Panc1 (cell line): ENCODE data around the gene LRCH1. TPM values are rescaled to one million over a fixed set of nuclear protein-coding genes. Genes with fewer than 3 reads are reported as not detected.

Experiments used
- ATAC-seq: fragments of 200-7000 bp; cut with Tn5 transposase; 2 replicates; pipeline ENCODE4 v1.9.1; 2020; ENCODE audit warnings: mild to moderate bottlenecking, moderate library complexity
- BruUV-seq: library from RNA; stranded (reverse); fragments of 400-500 nt; replicated peaks from 2 replicates; lab custom pipeline; 2021; lab: Mats Ljungman, UMichigan
- CTCF ChIA-PET: fragments of 300-600 bp; sonication (Branson Sonifier 250); formaldehyde crosslinking; loops from one replicate; lab custom pipeline; 2022; ENCODE audit warnings: antibody characterized with exemption; lab: Charles Lee
- POLR2A ChIA-PET: fragments of 300-600 bp; sonication (Branson Sonifier 250); formaldehyde crosslinking; loops from one replicate; lab custom pipeline; 2022; ENCODE audit warnings: antibody characterized with exemption; lab: Charles Lee
- DNase-seq: peaks from one replicate; pipeline ENCODE4 v3.0.0-alpha.2; 2010; ENCODE audit warnings: low read depth, low spot score
- H3K27ac ChIP-seq: 2 replicates; pipeline ENCODE4 v1.5.1; 2011; ENCODE audit warnings: mild to moderate bottlenecking, low read length, inconsistent platforms
- H3K27me3 ChIP-seq: fragments of 200-500 bp; sonication (Bioruptor generic); 2 replicates; pipeline ENCODE4 v1.6.0; 2014; ENCODE audit warnings: low read length, inconsistent platforms; ENCODE audit not compliant: control insufficient read depth, insufficient read depth
- H3K36me3 ChIP-seq: fragments of 200-500 bp; sonication (Bioruptor generic); 2 replicates; pipeline ENCODE4 v1.5.1; 2014; ENCODE audit warnings: inconsistent platforms, mild to moderate bottlenecking, low read length, moderate library complexity; ENCODE audit not compliant: control insufficient read depth, insufficient read depth
- H3K4me1 ChIP-seq: 2 replicates; pipeline ENCODE4 v1.5.1; 2011; ENCODE audit warnings: inconsistent platforms, mild to moderate bottlenecking, low read length, moderate library complexity; ENCODE audit not compliant: control insufficient read depth, insufficient read depth
- H3K4me3 ChIP-seq, 2 experiments: 2 replicates each; pipeline ENCODE4 v1.5.1; 2011 to 2012; ENCODE audit warnings: low read depth in 2 of 2, low read length in 2 of 2, mild to moderate bottlenecking in 2 of 2, inconsistent platforms in 1 of 2, moderate library complexity in 1 of 2
- H3K9me3 ChIP-seq: fragments of 200-500 bp; sonication (Bioruptor generic); 2 replicates; pipeline ENCODE4 v1.5.1; 2014; ENCODE audit warnings: low read depth, mild to moderate bottlenecking, inconsistent platforms, low read length, moderate library complexity; ENCODE audit not compliant: control insufficient read depth, insufficient read depth
- POLR2AphosphoS5 ChIP-seq: IDR thresholded peaks from 2 replicates; pipeline ENCODE4 v1.6.1; 2012; ENCODE audit warnings: mild to moderate bottlenecking, low read depth, low read length, moderate library complexity
- SIN3A ChIP-seq: IDR thresholded peaks from 2 replicates; pipeline ENCODE4 v1.6.1; 2012; ENCODE audit warnings: low read depth, mild to moderate bottlenecking, low read length, moderate library complexity, borderline replicate concordance; ENCODE audit not compliant: insufficient read depth
- TCF7L2 ChIP-seq: IDR thresholded peaks from 2 replicates; pipeline ENCODE4 v1.6.1; 2011; ENCODE audit warnings: mild to moderate bottlenecking, low read depth, low read length, inconsistent platforms
- in situ Hi-C: cut with HindIII; loops from 2 replicates; pipeline ENCODE4 v1.10.0; 2016; ENCODE audit warnings: low sequenced_read_pairs, low pct_unique_long_range_greater_than_20kb
- intact Hi-C: fragments of 100-400 bp; cut with micrococcal nuclease; formaldehyde crosslinking; loops from one replicate; pipeline ENCODE4 v1.10.0; 2022; ENCODE audit not compliant: unreplicated experiment
- total RNA-seq: library from RNA; stranded (reverse); gene quantifications from one replicate; pipeline ENCODE4 v1.2.1, GENCODE V29; 2021; ENCODE audit not compliant: unreplicated experiment
- TF ChIP-seq, protein P1 (sequence below): fragments of 450-650 bp; IDR thresholded peaks from 2 replicates; pipeline ENCODE4 v1.5.1; 2017; ENCODE audit warnings: mild to moderate bottlenecking
- TF ChIP-seq, protein P2 (sequence below), 2 experiments: IDR thresholded peaks; 2 replicates each; pipeline ENCODE4 v1.6.1; 2011 to 2012; ENCODE audit warnings: low read depth in 2 of 2, control low read depth in 1 of 2, low read length in 1 of 2, mild to moderate bottlenecking in 1 of 2, moderate library complexity in 1 of 2; ENCODE audit not compliant: insufficient read depth in 1 of 2

The LRCH1 gene
- total RNA-seq, 1 experiment from 2014 or later = 7.9 TPM

DNA sequence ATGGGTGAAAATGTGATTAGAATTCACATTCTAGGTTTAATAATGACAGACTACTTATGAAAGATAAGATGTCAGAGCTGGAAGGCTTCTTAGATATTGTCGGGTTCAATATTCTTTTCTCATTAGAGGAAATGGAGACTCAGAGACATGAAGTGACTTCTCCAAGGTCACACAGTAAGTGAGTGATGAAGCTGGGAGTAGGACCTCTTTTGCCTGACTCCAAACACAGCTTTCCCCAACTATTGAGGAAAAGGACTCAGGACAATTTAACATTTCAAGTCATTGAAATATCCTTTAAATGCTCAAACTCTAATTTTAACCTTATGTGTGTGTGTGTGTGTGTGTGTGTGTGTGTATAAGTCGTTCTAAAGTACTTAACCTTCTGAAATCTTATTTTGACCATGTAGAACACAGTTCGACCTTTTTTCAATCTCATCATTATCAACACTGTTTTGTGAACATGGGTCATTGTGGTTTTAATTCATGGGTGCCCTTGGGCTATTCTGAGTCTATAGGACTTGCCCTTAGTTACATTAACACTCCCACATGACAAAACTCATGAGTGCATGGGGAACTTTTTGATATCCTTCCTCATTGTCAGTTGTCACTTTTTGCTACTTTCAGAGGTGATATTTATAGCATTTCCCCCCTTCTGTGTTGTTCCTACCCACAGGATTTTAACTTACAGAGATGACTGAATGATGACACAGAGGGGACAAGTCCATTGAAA, 53.0 kb downstream of the LRCH1 start:
- ChIA-PET POLR2A (no interaction called here), CTCF (no interaction called here)
- no peak for DNase-seq
- TF ChIP-seq SIN3A = no peak
- TF ChIP-seq, protein P1, sequence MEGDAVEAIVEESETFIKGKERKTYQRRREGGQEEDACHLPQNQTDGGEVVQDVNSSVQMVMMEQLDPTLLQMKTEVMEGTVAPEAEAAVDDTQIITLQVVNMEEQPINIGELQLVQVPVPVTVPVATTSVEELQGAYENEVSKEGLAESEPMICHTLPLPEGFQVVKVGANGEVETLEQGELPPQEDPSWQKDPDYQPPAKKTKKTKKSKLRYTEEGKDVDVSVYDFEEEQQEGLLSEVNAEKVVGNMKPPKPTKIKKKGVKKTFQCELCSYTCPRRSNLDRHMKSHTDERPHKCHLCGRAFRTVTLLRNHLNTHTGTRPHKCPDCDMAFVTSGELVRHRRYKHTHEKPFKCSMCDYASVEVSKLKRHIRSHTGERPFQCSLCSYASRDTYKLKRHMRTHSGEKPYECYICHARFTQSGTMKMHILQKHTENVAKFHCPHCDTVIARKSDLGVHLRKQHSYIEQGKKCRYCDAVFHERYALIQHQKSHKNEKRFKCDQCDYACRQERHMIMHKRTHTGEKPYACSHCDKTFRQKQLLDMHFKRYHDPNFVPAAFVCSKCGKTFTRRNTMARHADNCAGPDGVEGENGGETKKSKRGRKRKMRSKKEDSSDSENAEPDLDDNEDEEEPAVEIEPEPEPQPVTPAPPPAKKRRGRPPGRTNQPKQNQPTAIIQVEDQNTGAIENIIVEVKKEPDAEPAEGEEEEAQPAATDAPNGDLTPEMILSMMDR = no peak
- no peak for TF ChIP-seq POLR2AphosphoS5
- TF ChIP-seq, protein P2, sequence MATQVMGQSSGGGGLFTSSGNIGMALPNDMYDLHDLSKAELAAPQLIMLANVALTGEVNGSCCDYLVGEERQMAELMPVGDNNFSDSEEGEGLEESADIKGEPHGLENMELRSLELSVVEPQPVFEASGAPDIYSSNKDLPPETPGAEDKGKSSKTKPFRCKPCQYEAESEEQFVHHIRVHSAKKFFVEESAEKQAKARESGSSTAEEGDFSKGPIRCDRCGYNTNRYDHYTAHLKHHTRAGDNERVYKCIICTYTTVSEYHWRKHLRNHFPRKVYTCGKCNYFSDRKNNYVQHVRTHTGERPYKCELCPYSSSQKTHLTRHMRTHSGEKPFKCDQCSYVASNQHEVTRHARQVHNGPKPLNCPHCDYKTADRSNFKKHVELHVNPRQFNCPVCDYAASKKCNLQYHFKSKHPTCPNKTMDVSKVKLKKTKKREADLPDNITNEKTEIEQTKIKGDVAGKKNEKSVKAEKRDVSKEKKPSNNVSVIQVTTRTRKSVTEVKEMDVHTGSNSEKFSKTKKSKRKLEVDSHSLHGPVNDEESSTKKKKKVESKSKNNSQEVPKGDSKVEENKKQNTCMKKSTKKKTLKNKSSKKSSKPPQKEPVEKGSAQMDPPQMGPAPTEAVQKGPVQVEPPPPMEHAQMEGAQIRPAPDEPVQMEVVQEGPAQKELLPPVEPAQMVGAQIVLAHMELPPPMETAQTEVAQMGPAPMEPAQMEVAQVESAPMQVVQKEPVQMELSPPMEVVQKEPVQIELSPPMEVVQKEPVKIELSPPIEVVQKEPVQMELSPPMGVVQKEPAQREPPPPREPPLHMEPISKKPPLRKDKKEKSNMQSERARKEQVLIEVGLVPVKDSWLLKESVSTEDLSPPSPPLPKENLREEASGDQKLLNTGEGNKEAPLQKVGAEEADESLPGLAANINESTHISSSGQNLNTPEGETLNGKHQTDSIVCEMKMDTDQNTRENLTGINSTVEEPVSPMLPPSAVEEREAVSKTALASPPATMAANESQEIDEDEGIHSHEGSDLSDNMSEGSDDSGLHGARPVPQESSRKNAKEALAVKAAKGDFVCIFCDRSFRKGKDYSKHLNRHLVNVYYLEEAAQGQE (IDR thresholded peaks at IDR 0.05; ENCODE audit: insufficient read depth in 1 of 2, low read depth in 2 of 2, low read length in 1 of 2) = no peak
- no peak for TF ChIP-seq TCF7L2
- H3K27ac ChIP-seq = no peak overlapping the region
- in situ Hi-C loops = no loop called here
- intact Hi-C loops = no loop called here
- no peaks in the 10 kb centered on the region for H3K36me3 ChIP-seq
- H3K4me3 ChIP-seq = no peak overlapping the region
- BruUV-seq = no TSS peak
- H3K9me3 ChIP-seq = no peaks in the 10 kb centered on the region
- no peaks in the 10 kb centered on the region for H3K27me3 ChIP-seq
- no peaks in the 10 kb centered on the region for H3K4me1 ChIP-seq
- ATAC-seq = no peak

DNA sequence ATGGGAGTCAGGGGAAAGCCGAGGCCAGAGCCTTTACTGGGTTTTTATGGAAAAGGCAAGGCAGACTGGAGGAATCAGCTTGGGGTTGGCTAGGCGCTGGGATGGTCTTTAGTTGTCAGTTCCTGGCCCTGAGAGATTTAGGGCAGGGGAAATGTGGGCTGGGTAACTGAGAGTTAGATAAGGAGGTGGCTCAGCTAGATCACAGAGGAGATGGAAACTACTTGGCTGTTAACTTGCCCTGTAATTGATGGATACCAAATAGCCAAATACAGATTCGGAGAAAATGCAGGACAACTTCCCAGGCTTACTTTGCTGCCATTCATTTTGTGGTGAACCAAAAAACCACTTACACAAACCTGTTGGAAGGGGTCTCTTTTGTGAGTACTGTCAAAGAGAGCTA, 54.0 kb downstream of the LRCH1 start:
- Histone ChIP-seq H3K4me3 (no peak overlapping the region), H3K4me1 (no peaks in the 10 kb centered on the region), H3K27me3 (no peaks in the 10 kb centered on the region), H3K36me3 (no peaks in the 10 kb centered on the region), H3K27ac (no peak overlapping the region), H3K9me3 (no peaks in the 10 kb centered on the region)
- no TSS peak for BruUV-seq
- TF ChIP-seq, protein P2 (IDR thresholded peaks at IDR 0.05; ENCODE audit: insufficient read depth in 1 of 2, low read depth in 2 of 2, low read length in 1 of 2) = no peak
- TF ChIP-seq, protein P1 = no peak
- TF ChIP-seq POLR2AphosphoS5 (no peak), SIN3A (no peak), TCF7L2 (no peak)
- ATAC-seq (no peak), DNase-seq (no peak)
- intact Hi-C loops = no loop called here
- CTCF ChIA-PET = interaction anchor here (0.7 kb wide), 1 partner anchor 1732 kb away, joined by 3 read pairs; no protein-coding TSS in a partner anchor
- POLR2A ChIA-PET = no interaction called here
- in situ Hi-C loops = no loop called here
